GM19193 (cell line): Measurements from ENCODE around the gene SYNPO2.

Source experiments
- POLR2A ChIP-seq: IDR thresholded peaks from 4 replicates; pipeline ENCODE4 v1.6.1; 2011; ENCODE audit not compliant: insufficient read depth, insufficient read length; ENCODE audit errors: extremely low read depth

The SYNPO2 gene

GRCh38 chr4:118975449-118976192 lies 87.0 kb downstream of the SYNPO2 start:
- TF ChIP-seq POLR2A: no peak

- no peak for TF ChIP-seq POLR2A
Measured at GRCh38 chr4:118979712-118980111, 91.1 kb downstream of the SYNPO2 start.

- no peak for TF ChIP-seq POLR2A
Measured at GRCh38 chr4:118981171-118981838, 92.7 kb downstream of the SYNPO2 start.

- TF ChIP-seq POLR2A: no peak
Measured at GRCh38 chr4:118981839-118982381, 93.3 kb downstream of the SYNPO2 start.

- no peak for TF ChIP-seq POLR2A
Measured at GRCh38 chr4:118983293-118983692, 94.6 kb downstream of the SYNPO2 start.

GRCh38 chr4:118983831-118984230 lies 95.2 kb downstream of the SYNPO2 start:
- no peak for TF ChIP-seq POLR2A

- no peak for TF ChIP-seq POLR2A
Measured at GRCh38 chr4:118985170-118986000, 96.7 kb downstream of the SYNPO2 start.

GRCh38 chr4:118987959-118988634 lies 99.4 kb downstream of the SYNPO2 start:
- no peak for TF ChIP-seq POLR2A

GRCh38 chr4:118988635-118988972 lies 100.0 kb downstream of the SYNPO2 start:
- no peak for TF ChIP-seq POLR2A

- TF ChIP-seq POLR2A: no peak
Measured at GRCh38 chr4:118989098-118990080, 100.7 kb downstream of the SYNPO2 start.

- TF ChIP-seq POLR2A: no peak
Measured at GRCh38 chr4:118991686-118992085, 103.0 kb downstream of the SYNPO2 start.

- TF ChIP-seq POLR2A: no peak
Measured at GRCh38 chr4:118992149-118992548, 103.5 kb downstream of the SYNPO2 start.

- TF ChIP-seq POLR2A: no peak
Measured at GRCh38 chr4:118993333-118993732, 104.7 kb downstream of the SYNPO2 start.

- TF ChIP-seq POLR2A: no peak
Measured at GRCh38 chr4:118994030-118994429, 105.4 kb downstream of the SYNPO2 start.
